PC-9 (cell line): ENCODE measurements around the gene ADGRE3. TPM values are rescaled to one million over a fixed set of nuclear protein-coding genes. Genes with fewer than 3 reads are reported as not detected.

Experiments
- BruUV-seq: library from RNA; stranded (reverse); fragments of 400-500 nt; replicated peaks from 2 replicates; lab custom pipeline; 2021; lab: Mats Ljungman, UMichigan
- CTCF ChIA-PET: fragments of 300-600 bp; sonication (Branson Sonifier 250); formaldehyde crosslinking; loops from one replicate; lab custom pipeline; 2022; ENCODE audit warnings: antibody characterized with exemption; lab: Charles Lee
- POLR2A ChIA-PET: fragments of 300-600 bp; sonication (Branson Sonifier 250); formaldehyde crosslinking; loops from one replicate; lab custom pipeline; 2022; ENCODE audit warnings: antibody characterized with exemption; ENCODE audit not compliant: unreplicated experiment; lab: Charles Lee
- DNase-seq, 2 experiments: peaks; one replicate each; pipeline versions ENCODE4 v3.0.0 to v3.0.0-alpha.2; 2015 to 2022; ENCODE audit warnings: mixed read lengths in 1 of 2
- H2AFZ ChIP-seq: fragments of 200-600 bp; sonication (generic); 2 replicates; pipeline ENCODE4 v1.8.1; 2017; ENCODE audit warnings: antibody characterized with exemption
- H3F3A ChIP-seq: fragments of 200-600 bp; sonication (generic); 2 replicates; pipeline ENCODE4 v1.8.1; 2017; ENCODE audit warnings: antibody characterized with exemption, mild to moderate bottlenecking, low read depth; ENCODE audit not compliant: insufficient read depth
- H3K27ac ChIP-seq: fragments of 200-600 bp; sonication (generic); 2 replicates; pipeline ENCODE4 v1.6.1; 2016; ENCODE audit warnings: mixed run types
- H3K27me3 ChIP-seq: fragments of 200-600 bp; sonication (generic); 2 replicates; pipeline ENCODE4 v1.6.1; 2016; ENCODE audit warnings: low read depth, mixed run types; ENCODE audit not compliant: insufficient read depth
- H3K36me3 ChIP-seq: fragments of 200-600 bp; sonication (generic); 2 replicates; pipeline ENCODE4 v1.6.1; 2016; ENCODE audit warnings: low read depth, mixed run types
- H3K4me1 ChIP-seq: fragments of 200-600 bp; sonication (generic); replicated peaks from 2 replicates; pipeline ENCODE4 v1.6.1; 2016; ENCODE audit warnings: mixed run types; ENCODE audit not compliant: insufficient read depth
- H3K4me2 ChIP-seq: fragments of 200-600 bp; sonication (generic); 2 replicates; pipeline ENCODE4 v1.6.1; 2017; ENCODE audit warnings: mixed run types
- H3K4me3 ChIP-seq: fragments of 200-600 bp; sonication (generic); 2 replicates; pipeline ENCODE4 v1.6.1; 2016; ENCODE audit warnings: mixed run types
- H3K79me2 ChIP-seq: fragments of 200-600 bp; sonication (generic); 2 replicates; pipeline ENCODE4 v1.6.1; 2017; ENCODE audit warnings: low read depth, mixed run types
- H3K9me2 ChIP-seq: fragments of 200-600 bp; sonication (generic); 2 replicates; pipeline ENCODE4 v1.8.1; 2017; ENCODE audit warnings: mild to moderate bottlenecking; ENCODE audit not compliant: insufficient read depth
- H3K9me3 ChIP-seq: fragments of 200-600 bp; sonication (generic); 2 replicates; pipeline ENCODE4 v1.8.1; 2016; ENCODE audit warnings: low read depth; ENCODE audit not compliant: insufficient read depth
- H4K20me1 ChIP-seq: fragments of 200-600 bp; sonication (generic); 2 replicates; pipeline ENCODE4 v1.8.1; 2017; ENCODE audit not compliant: insufficient read depth
- EZH2 ChIP-seq: fragments of 200-600 bp; sonication (generic); IDR thresholded peaks from 2 replicates; pipeline ENCODE4 v1.8.0; 2017; ENCODE audit warnings: antibody characterized with exemption, low read depth
- intact Hi-C: fragments of 100-400 bp; cut with micrococcal nuclease; formaldehyde crosslinking; loops from one replicate; pipeline ENCODE4 v1.10.0; 2022; ENCODE audit not compliant: unreplicated experiment
- total RNA-seq: library from RNA; stranded (reverse); gene quantifications from 2 replicates; pipeline ENCODE4 v1.2.3, GENCODE V29; 2021
- TF ChIP-seq, protein P1 (sequence below): fragments of 200-600 bp; sonication (generic); conservative IDR thresholded peaks from 2 replicates; pipeline ENCODE4 v1.6.1; 2017; ENCODE audit warnings: mixed run types, antibody characterized with exemption, mild to moderate bottlenecking, moderate library complexity

Gene ADGRE3
- total RNA-seq, 1 experiment from 2014 or later, result not detected

DNA sequence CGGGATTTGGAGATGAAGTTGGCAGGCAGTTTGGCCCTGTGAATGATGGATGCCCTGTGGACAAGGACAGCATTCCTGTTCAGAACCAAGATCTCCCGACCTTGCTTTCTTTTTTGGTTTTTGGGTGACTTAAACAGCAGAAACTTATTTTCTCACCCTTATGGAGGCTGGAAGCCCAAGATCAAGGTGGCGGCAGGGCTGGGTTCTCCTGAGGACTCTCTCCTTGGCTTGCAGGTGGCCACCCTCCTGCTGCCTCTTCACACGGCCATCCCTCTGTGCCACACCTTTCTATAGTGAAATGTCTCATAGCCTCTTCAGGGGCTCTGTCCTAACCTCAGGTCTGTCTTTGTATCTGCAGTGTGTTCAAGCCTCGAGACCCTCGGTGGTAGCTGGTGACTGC is 29.2 kb upstream of the ADGRE3 start:
- BruUV-seq, result no TSS peak
- H3K79me2 ChIP-seq, result no peaks in the 10 kb centered on the region
- intact Hi-C loops, result no loop called here
- H4K20me1 ChIP-seq, result no peaks in the 10 kb centered on the region
- H3K9me2 ChIP-seq, result no peaks in the 10 kb centered on the region
- no peak for DNase-seq
- H3K27ac ChIP-seq, result no peak overlapping the region
- no peak overlapping the region for H3K4me2 ChIP-seq
- no peaks in the 10 kb centered on the region for H3K27me3 ChIP-seq
- ChIA-PET POLR2A (no interaction called here), CTCF (no interaction called here)
- no peak for TF ChIP-seq EZH2
- TF ChIP-seq, protein P1, sequence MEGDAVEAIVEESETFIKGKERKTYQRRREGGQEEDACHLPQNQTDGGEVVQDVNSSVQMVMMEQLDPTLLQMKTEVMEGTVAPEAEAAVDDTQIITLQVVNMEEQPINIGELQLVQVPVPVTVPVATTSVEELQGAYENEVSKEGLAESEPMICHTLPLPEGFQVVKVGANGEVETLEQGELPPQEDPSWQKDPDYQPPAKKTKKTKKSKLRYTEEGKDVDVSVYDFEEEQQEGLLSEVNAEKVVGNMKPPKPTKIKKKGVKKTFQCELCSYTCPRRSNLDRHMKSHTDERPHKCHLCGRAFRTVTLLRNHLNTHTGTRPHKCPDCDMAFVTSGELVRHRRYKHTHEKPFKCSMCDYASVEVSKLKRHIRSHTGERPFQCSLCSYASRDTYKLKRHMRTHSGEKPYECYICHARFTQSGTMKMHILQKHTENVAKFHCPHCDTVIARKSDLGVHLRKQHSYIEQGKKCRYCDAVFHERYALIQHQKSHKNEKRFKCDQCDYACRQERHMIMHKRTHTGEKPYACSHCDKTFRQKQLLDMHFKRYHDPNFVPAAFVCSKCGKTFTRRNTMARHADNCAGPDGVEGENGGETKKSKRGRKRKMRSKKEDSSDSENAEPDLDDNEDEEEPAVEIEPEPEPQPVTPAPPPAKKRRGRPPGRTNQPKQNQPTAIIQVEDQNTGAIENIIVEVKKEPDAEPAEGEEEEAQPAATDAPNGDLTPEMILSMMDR, result no peak
- no peaks in the 10 kb centered on the region for H3K4me1 ChIP-seq
- H2AFZ ChIP-seq, result no peak overlapping the region
- no peaks in the 10 kb centered on the region for H3K9me3 ChIP-seq
- no peaks in the 10 kb centered on the region for H3F3A ChIP-seq
- H3K36me3 ChIP-seq, result 0 out of 2 replicates have a peak, but pooled peaks cover 4% of the 10 kb centered on the region
- H3K4me3 ChIP-seq, result no peak overlapping the region

DNA sequence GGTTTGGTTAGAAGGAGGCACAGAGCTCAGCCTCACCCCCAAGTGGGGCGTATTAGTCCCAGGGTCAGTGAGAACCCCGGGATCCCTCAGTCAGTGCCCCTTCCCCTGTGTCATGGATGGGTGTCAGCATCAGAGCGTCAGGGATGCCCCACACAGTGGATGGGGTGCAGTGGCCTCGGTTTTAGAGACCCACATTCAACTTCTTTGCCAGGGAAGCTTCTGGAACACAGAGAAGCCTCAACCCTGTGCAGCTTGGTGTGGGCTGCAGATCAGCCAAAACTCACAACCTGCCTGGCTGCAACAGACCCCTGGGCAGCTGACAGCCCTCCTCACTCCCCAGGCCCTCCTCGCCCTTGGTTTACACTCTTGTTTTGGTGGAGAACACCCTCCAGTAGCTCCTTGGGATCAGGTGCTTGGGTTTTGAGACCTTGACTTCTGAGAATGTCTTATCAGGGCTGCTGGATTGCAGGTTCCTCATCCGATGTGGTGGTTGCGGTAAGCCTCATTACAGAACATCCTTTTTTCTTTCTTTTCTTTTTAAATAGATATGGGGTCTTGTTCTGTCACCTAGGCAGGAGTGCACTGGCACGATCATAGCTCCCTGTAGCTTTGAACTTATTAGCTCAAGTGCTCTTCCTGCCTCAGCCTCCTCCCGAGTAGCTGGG is 26.2 kb upstream of the ADGRE3 start:
- H2AFZ ChIP-seq, result no peak overlapping the region
- BruUV-seq, result no TSS peak
- H3K9me3 ChIP-seq, result no peaks in the 10 kb centered on the region
- ChIA-PET CTCF (no interaction called here), POLR2A (no interaction called here)
- H3K27me3 ChIP-seq, result no peaks in the 10 kb centered on the region
- no peak for DNase-seq
- no peak overlapping the region for H3K27ac ChIP-seq
- no peaks in the 10 kb centered on the region for H3K9me2 ChIP-seq
- no peaks in the 10 kb centered on the region for H4K20me1 ChIP-seq
- TF ChIP-seq, protein P1, result no peak
- TF ChIP-seq EZH2, result no peak
- no peak overlapping the region for H3K4me2 ChIP-seq
- intact Hi-C loops, result no loop called here
- no peaks in the 10 kb centered on the region for H3K4me1 ChIP-seq
- no peaks in the 10 kb centered on the region for H3K79me2 ChIP-seq
- no peaks in the 10 kb centered on the region for H3F3A ChIP-seq
- 0 out of 2 replicates have a peak, but pooled peaks cover 4% of the 10 kb centered on the region for H3K36me3 ChIP-seq
- H3K4me3 ChIP-seq, result no peak overlapping the region

DNA sequence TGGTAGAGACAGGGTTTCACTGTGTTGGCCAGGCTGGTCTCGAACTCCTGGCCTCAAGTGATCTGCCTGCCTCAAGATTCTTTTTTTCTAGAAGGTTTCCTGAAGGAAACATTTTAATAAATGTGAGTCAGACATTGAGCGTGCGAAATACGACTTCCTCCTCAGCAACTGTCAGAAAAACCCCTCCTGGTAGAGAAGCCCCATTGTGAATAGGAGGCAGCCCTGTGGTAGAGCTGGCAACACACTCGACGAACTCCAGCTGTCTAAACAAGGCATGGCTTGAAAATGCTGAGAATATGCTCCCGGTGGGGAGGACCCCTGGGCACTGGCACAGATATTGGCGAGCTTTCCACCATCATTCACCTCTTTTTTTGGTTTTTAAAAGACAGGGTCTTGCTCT is 25.0 kb upstream of the ADGRE3 start:
- Histone ChIP-seq H3K27me3 (no peaks in the 10 kb centered on the region), H3K79me2 (no peaks in the 10 kb centered on the region), H3K4me2 (no peak overlapping the region), H3K9me3 (no peaks in the 10 kb centered on the region), H3K36me3 (0 out of 2 replicates have a peak, but pooled peaks cover 4% of the 10 kb centered on the region), H4K20me1 (no peaks in the 10 kb centered on the region), H3K4me3 (no peak overlapping the region), H3K4me1 (no peaks in the 10 kb centered on the region), H3K27ac (no peak overlapping the region), H3F3A (no peaks in the 10 kb centered on the region), H2AFZ (no peak overlapping the region), H3K9me2 (no peaks in the 10 kb centered on the region)
- DNase-seq, result no peak
- TF ChIP-seq EZH2, result no peak
- TF ChIP-seq, protein P1, result no peak
- ChIA-PET CTCF (no interaction called here), POLR2A (no interaction called here)
- BruUV-seq, result no TSS peak
- intact Hi-C loops, result no loop called here
